COLO668 (cell line): ENCODE data around the gene HES7.

Experiments
- DNase-seq: peaks from one replicate; lab custom pipeline; 2025; ENCODE audit not compliant: unreplicated experiment; lab: John Stamatoyannopoulos, UW

HES7 gene

DNA sequence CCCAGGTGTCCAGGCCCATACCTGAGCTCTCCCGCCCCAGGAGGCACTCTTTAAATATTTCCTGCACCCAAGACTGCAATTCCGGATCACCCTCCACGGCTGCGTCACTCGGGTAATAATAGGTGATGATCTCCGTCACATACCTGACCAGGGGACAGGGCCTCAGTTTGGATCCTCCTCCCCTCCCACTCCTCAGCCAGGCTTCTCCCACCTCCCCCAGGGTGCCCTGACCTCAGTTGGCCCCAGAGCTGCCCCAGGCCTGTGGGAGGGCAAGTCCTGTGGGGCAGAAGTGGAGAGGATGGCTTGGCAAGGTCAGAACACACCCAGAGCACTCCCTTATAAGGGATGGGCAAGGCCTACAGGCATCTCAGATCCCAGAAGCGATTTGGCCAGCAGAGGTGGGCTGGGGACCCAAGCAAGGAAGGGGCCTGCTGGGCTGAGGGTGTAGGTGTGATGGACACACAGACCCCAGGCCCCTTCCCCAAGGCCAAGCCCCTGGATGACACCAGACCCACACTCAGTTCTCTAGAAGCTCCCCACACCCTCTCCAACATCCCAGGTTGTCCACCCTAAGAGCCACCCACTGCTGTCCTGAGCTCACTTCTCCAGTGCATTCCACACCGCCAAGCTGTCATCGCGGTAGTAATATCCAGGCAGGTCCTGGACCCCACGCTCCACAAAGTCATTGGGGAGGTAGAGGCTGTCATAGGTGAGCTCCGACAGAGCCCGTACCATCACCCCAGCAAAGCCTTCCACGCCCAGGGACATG is 48.1 kb downstream of the HES7 start:
- DNase-seq: no peak

DNA sequence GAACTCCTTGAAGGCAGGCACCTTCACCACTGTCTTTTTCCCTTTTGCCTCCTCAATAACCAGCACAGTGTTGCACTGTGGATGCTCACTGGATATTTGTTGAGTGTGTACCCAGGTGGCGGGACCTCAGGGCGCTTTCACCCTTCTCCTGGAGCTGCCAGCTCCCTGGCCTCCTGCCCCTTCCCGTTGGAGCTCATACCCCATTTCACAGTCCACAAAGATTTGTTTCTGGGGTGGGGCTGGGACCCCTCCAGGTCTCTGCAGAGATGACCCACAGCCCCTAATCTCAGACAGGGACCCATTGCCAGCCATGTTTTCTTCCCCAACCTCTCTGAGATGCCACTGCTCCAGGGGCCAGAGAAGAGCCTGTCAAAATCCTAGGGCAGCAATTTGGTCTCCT is 48.8 kb downstream of the HES7 start:
- no peak for DNase-seq

DNA sequence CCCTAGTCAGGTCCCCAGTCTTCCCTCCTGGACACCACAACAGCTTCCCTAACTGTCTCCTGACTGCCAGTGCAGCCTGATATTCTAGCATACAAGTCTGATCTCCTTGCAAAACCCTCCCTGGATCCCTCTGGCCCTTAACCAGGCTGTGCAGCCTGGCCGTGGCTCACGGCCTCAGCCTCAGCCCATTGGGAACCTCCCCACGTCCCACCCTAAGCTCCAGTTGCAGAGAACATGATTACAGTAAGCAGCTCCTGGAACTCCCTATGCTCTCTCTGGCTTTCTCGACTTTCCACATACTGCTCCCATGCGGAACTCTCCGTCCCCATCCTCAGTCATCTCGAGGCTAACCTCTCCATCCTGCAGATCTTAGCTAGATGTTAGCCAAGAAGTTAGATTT is 49.4 kb downstream of the HES7 start:
- DNase-seq: no peak

DNA sequence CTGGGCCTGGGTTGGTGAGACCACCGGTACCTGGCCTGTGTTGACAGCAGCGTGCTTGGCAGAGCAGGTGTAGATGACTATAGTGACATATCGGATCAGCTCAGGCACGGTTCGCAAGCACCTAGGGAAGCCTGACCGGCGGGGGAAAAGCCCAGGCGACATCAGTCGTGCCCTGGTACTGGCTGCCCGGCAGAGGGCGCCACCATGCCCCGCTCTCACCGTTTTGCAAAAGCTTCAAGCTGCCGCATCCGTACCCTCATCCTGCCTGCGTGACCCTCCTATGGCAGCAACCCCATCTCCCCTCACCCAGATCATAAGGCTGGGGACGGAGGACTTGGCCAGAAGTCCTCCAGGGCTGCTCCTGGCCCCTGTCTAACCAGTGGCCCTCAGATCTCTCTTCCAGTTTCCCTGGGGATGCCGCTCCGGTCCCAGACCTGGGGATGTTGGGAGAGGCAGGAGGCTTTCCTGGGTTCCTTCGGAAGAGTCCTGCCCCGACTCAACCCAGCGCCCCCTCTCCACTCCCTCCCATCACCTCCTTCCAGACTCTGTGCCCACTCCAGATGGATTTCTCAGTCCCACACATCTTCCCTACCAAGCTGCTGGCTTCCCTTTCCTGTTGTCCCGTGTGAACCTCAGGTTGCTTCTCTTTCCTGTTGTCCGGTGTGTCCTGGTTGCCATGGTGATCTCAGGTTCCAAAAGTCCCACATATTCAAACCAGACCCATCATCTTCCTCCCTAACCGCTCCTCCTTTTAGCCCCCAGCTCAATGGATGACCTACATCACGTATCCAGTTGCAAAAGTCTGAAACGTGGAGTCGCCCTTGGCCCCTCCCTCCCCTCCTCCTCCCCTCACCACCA is 50.0 kb downstream of the HES7 start:
- DNase-seq: peak; percentile 54

DNA sequence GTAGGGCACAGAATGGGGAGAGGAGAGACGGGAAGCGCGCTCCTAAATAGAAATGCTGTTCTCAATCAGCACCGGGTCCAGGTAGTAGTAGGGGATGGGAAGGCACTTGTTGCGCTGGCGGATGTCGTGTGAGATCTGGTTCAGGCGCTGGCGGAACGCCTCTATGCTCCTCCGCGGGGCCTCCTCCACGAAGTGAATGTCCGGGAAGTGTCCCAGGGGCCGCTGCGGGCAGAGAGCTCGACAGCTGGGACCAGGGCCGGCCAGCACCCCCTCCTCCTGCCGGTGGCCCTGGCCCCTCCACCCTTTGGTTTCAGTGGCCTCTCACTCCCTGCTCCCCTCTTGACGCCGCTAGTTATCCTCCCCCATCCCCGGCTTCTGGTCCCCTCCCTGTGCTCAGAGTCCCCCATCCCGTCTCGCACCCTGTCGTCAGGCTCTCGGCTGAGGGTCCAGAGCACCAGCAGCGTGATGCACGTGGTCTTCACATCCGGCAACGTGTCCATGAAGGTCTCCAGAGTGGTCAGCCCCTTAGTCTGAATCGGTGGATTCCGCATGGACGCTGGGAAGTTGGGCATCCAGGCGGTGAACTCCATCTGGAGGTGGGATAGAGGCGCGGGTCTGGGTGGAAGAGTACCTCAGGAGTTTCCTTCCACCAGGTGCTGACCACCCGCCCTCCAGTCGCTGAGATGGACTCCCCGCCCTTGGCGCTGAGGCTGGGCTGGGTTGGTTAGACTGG is 51.0 kb downstream of the HES7 start:
- DNase-seq: no peak

DNA sequence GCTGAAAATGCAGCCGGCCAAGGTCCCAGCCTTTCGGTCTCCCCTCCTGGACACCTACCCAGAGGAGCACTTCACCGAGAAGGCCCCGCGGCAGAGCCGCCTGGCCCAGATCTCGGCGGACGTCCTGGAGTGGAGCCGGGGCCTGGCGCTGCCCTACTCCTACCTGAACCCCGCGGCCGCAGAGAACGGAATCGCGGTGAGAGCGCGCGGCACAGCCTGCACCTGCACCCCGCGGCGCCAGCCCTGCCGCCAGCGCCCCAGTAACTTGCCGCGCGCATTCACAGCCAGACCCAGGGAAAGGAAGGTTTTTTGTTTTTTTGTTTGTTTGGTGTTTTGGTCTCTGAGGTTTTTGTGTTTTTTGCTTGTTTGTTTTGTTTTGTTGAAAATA is 51.6 kb downstream of the HES7 start:
- no peak for DNase-seq

DNA sequence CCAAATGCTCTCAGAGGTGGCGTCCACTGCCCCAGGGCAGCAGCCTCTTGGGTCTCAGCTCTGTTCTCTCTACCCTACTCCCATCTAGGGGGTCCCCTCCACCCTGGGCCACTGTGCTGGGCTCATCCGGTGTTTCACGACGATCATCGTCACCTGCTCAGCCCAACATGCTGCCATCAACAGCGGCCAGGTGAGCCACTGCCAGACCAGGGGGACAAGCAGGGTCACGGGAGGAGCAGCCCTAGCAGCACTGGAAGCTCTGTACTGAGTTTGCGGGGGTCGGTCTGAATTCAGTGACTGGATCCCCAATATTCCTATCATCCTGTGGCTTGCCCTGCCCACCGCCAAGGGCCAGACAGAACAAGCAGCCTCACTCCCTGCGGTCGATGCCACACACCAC is 52.4 kb downstream of the HES7 start:
- no peak for DNase-seq
